ENCODE data around the gene MBD3. TPM values are rescaled to one million over a fixed set of nuclear protein-coding genes. Genes with fewer than 3 reads are reported as not detected.

MBD3 gene
- total RNA-seq, 1 donor: 73.4 TPM

DNA sequence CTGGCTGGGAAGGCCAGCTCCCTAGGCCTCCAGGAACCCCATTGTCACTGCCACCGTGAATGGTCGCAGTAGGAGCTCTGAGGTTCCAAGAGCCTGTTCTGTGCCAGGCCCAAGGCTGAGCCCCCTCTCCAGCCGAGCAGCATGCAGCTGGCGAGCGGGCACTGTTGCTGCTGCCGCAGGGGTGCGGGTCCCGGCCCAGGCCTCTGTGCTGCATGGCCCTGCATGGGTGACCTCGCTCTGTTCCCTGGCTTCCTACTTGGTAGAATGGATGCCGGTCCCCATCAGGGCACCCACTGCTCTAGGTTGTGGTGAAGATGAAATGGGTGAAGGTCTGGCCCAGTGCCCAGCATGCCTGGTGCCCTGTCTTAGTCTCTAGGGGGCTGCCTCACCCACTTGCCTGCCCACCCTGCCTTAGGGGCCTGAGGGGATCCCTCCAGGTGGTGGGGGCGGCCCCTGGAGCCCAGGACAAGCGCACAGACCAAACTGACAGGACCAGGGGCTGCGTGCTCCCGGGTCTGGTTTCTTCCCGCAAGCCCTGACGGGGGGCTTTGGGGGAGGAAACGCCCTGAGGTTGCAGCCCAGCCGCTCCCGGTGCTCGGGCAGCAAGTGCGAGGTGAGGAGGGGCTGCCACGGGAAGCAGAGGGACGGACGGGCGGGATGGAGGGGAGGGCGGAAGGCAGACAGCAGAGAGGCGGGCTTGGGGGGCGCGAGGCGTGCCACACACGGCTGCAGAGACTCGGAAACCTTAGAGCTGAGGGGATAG, 21.3 kb upstream of the MBD3 start:
- DNase-seq (ENCODE audit: low read depth): no peak
- no peak overlapping the region for H3K4me3 ChIP-seq (ENCODE audit: low read depth, low read length)
- no peak for TF ChIP-seq CTCF (IDR thresholded peaks at IDR 0.05; ENCODE audit: insufficient read depth, low read depth, low read length)

DNA sequence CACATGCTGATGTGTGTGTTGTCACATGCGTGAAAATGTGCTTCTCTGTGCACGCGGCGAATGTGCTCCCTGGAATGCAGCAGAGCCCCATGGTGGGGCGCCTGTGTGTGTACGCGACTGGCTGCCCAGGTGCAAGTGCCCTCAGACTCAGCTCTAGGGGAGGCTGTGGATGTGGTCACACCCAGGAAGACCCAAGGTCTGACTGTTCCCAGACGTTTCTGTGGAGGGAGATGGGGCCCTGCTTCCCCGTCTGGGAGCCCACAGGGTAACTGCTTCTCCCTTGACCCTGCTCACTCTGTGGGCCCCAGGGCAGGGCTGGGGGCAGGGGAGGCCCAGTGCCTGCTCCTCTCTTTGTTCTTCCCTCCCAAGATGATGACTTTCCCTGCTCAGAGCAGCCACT, 20.5 kb upstream of the MBD3 start:
- DNase-seq (ENCODE audit: low read depth): no peak
- H3K4me3 ChIP-seq (ENCODE audit: low read depth, low read length): no peak overlapping the region
- no peak for TF ChIP-seq CTCF (IDR thresholded peaks at IDR 0.05; ENCODE audit: insufficient read depth, low read depth, low read length)

DNA sequence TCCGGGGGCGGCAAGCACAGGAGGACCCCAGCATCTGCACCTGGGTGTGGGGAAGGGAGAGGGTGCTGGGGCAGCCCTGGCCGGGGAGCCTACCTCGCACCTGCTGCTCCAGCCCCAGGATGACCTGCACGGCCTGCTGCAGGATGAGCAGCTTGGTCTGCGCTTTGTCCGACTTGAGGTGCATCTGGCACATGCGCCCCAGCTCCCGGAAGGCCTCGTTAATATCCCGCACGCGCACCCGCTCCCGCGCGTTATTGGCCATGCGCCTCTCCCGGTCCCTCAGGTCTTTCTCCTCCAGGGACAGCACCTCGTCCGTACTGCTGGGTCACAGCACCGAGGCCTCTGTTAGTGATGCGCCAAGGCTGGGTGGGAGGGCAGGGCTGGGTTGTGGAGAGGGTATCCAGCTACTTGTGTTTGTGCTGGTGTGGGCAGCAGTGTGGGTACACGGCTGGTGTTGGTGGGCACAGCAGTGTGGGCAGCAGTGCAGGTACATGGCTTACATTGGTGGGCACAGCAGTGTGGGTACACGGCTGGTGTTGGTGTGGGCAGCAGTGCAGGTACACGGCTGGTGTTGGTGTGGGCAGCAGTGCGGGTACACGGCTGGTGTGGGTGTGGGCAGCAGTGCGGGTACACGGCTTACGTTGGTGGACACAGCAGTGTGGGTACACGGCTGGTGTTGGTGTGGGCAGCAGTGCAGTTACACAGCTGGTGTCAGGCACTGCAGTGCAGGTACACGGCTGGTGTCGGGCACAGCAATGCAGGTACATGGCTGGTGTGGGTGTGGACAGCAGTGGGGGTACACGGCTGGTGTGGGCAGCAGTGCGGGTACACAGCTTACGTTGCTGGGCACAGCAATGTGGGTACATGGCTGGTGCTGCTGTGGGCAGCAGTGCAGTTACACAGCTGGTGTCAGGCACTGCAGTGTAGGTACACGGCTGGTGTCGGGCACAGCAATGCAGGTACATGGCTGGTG, 19.7 kb upstream of the MBD3 start:
- no peak for DNase-seq (ENCODE audit: low read depth)
- no peak overlapping the region for H3K4me3 ChIP-seq (ENCODE audit: low read depth, low read length)
- TF ChIP-seq CTCF (IDR thresholded peaks at IDR 0.05; ENCODE audit: insufficient read depth, low read depth, low read length): no peak

GRCh38 chr19:1611353-1611752, 18.7 kb upstream of the MBD3 start:
- no peak for DNase-seq (ENCODE audit: low read depth)
- TF ChIP-seq CTCF (IDR thresholded peaks at IDR 0.05; ENCODE audit: insufficient read depth, low read depth, low read length): no peak
- H3K4me3 ChIP-seq (ENCODE audit: low read depth, low read length): no peak overlapping the region

GRCh38 chr19:1610579-1610978, 17.9 kb upstream of the MBD3 start:
- DNase-seq (ENCODE audit: low read depth): no peak
- H3K4me3 ChIP-seq (ENCODE audit: low read depth, low read length): no peak overlapping the region
- no peak for TF ChIP-seq CTCF (IDR thresholded peaks at IDR 0.05; ENCODE audit: insufficient read depth, low read depth, low read length)

DNA sequence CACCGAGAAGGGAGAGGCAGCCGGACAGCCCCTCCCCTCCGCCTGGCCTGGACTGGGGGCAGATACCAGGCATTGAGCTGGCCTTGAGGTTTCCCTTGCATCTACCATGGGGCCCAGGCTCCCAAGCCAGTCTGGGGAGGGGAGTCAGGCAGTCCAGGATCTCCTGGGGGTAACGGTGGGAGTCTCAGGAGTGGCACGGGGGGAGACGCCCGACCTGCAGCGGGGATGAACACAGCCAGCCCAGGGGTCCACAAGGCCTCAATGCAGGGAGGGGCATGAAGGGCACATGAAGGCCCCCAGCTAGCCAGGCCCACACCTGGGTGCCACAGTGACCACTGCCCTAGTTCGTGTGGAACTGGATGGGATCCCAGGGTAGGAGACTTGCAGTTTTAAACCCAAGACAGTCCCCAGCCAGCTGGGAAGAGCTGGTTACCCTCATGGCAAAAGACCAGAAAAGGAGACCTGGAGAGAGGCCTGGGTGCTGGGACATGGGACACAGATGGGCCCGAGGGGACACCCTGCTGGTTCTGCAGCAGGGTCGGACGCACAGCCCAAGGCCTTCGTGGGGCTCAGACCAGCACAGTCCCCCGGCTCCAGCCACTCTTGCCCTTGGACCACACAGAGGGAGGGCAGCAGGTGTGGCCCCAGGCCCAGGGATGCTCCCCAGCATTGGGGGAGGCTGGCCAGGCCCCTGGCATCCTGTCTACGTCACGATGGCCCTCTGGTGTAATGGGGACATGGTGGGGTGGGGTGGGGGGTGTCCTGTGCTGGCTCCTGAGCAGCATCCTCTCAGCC, 17.2 kb upstream of the MBD3 start:
- DNase-seq (ENCODE audit: low read depth): no peak
- TF ChIP-seq CTCF (IDR thresholded peaks at IDR 0.05; ENCODE audit: insufficient read depth, low read depth, low read length): no peak

More for the DNA sequence above, 17.2 kb upstream of the MBD3 start:
- H3K4me3 ChIP-seq (ENCODE audit: low read depth, low read length): no peak overlapping the region

Data from fibroblast of villous mesenchyme (primary cell).